ENCODE data around the gene ZNF438. TPM values are rescaled to one million over a fixed set of nuclear protein-coding genes. Genes with fewer than 3 reads are reported as not detected.

Gene ZNF438
- total RNA-seq, 1 experiment from 2014 or later: 4.3 TPM

DNA sequence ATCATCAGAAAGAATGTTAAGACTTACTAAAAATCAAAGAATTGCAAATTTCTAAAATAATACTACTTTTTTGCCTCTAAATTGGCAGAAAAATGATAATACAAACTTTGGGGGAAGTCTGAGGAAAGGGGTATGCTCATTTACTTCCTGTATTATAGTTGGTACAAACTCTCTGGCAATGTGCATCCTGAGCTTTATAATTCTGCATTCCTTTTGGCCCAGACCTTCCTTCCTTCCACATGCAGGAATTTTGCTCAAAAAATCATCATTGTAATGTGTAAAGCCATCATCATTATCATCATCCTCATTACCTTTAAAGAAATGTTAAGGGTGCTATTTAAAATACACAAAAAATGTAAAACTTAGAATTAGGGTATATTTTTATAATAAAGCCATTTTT, 148.5 kb downstream of the ZNF438 start:
- intact Hi-C loops (cut with micrococcal nuclease; ENCODE audit: unreplicated experiment): no loop called here
- BruUV-seq (replicated peaks): no TSS peak
- Mint-ChIP-seq H3K4me1 (ENCODE audit: low read depth, unreplicated experiment) (no peaks in the 10 kb centered on the region), H3K9me3 (ENCODE audit: low read depth, unreplicated experiment) (no peaks in the 10 kb centered on the region), H3K27me3 (ENCODE audit: unreplicated experiment) (no peaks in the 10 kb centered on the region), H3K27ac (ENCODE audit: unreplicated experiment) (no peak overlapping the region), H3K36me3 (ENCODE audit: insufficient read depth, unreplicated experiment) (no peaks in the 10 kb centered on the region), H3K4me3 (ENCODE audit: low read depth, unreplicated experiment) (no peak overlapping the region)
- DNase-seq: no peak
- TF ChIP-seq, protein P1, sequence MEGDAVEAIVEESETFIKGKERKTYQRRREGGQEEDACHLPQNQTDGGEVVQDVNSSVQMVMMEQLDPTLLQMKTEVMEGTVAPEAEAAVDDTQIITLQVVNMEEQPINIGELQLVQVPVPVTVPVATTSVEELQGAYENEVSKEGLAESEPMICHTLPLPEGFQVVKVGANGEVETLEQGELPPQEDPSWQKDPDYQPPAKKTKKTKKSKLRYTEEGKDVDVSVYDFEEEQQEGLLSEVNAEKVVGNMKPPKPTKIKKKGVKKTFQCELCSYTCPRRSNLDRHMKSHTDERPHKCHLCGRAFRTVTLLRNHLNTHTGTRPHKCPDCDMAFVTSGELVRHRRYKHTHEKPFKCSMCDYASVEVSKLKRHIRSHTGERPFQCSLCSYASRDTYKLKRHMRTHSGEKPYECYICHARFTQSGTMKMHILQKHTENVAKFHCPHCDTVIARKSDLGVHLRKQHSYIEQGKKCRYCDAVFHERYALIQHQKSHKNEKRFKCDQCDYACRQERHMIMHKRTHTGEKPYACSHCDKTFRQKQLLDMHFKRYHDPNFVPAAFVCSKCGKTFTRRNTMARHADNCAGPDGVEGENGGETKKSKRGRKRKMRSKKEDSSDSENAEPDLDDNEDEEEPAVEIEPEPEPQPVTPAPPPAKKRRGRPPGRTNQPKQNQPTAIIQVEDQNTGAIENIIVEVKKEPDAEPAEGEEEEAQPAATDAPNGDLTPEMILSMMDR (IDR thresholded peaks at IDR 0.05; ENCODE audit: unreplicated experiment): no peak
- CTCF ChIA-PET: no interaction called here

DNA sequence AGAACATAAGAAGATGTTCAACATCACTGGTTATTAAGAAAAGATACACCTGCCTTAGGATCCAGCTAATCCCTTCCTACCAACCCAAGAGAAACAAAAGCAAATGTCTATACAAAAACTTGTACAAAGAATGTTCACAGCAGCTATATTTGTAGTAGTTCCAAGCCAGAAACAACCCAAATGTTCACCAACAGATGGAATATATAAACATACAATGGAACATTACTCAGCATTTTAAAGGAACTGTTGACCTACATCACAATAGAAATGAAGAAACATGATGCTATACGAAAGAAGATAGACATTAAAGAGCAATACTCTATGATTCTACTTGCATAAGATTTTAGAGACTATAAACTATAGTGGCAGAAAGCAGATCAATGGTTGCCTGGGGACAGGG, 149.4 kb downstream of the ZNF438 start:
- H3K4me1 Mint-ChIP-seq (ENCODE audit: low read depth, unreplicated experiment): no peaks in the 10 kb centered on the region
- CTCF ChIA-PET: no interaction called here
- intact Hi-C loops (cut with micrococcal nuclease; ENCODE audit: unreplicated experiment): no loop called here
- no peaks in the 10 kb centered on the region for H3K36me3 Mint-ChIP-seq (ENCODE audit: insufficient read depth, unreplicated experiment)
- TF ChIP-seq, protein P1 (IDR thresholded peaks at IDR 0.05; ENCODE audit: unreplicated experiment): no peak
- H3K27ac Mint-ChIP-seq (ENCODE audit: unreplicated experiment): no peak overlapping the region
- no peak for DNase-seq
- BruUV-seq (replicated peaks): no TSS peak
- H3K9me3 Mint-ChIP-seq (ENCODE audit: low read depth, unreplicated experiment): no peaks in the 10 kb centered on the region
- H3K27me3 Mint-ChIP-seq (ENCODE audit: unreplicated experiment): no peaks in the 10 kb centered on the region
- H3K4me3 Mint-ChIP-seq (ENCODE audit: low read depth, unreplicated experiment): no peak overlapping the region

DNA sequence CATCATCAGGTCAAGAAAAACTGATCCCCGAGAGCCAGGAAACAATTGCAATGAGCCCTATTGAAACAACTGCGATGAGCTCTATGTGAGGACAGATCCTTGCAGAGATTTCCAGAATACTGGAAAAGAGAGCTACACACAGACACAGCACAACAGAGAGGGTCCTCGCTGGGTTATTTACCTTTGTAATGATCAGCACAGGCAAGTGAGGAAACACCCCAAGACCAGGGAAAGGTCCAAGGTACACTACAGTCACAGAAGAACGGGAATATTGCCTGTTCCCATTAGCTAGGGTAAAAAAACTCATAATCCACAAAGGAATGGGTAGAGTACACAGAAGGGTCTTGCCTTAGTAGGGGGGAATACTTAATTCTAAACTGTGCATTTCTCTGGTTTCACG, 152.7 kb downstream of the ZNF438 start:
- TF ChIP-seq, protein P1 (IDR thresholded peaks at IDR 0.05; ENCODE audit: unreplicated experiment): no peak
- H3K9me3 Mint-ChIP-seq (ENCODE audit: low read depth, unreplicated experiment): no peaks in the 10 kb centered on the region
- CTCF ChIA-PET: no interaction called here
- H3K4me3 Mint-ChIP-seq (ENCODE audit: low read depth, unreplicated experiment): no peak overlapping the region
- no peaks in the 10 kb centered on the region for H3K27me3 Mint-ChIP-seq (ENCODE audit: unreplicated experiment)
- H3K27ac Mint-ChIP-seq (ENCODE audit: unreplicated experiment): no peak overlapping the region
- H3K36me3 Mint-ChIP-seq (ENCODE audit: insufficient read depth, unreplicated experiment): no peaks in the 10 kb centered on the region
- no peaks in the 10 kb centered on the region for H3K4me1 Mint-ChIP-seq (ENCODE audit: low read depth, unreplicated experiment)
- intact Hi-C loops (cut with micrococcal nuclease; ENCODE audit: unreplicated experiment): no loop called here
- BruUV-seq (replicated peaks): no TSS peak
- no peak for DNase-seq

DNA sequence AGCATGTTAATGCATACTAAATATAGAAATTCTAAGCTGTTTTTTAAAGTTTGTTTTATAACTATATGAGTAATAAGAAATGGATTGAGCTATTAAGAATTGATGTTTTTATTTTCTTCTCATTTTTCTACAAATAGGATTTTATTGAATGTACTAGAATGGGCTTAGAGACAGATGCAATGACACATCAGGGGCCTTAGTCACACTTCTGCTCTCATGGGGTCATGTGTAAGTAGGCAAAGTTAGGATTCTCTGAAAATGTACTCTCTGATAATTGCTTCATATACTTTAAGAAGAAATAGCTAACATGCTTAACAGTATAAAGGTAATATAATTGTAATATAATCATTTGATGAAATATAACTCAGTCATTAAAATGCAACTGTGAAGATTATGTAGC, 154.6 kb downstream of the ZNF438 start:
- H3K36me3 Mint-ChIP-seq (ENCODE audit: insufficient read depth, unreplicated experiment): no peaks in the 10 kb centered on the region
- H3K9me3 Mint-ChIP-seq (ENCODE audit: low read depth, unreplicated experiment): no peaks in the 10 kb centered on the region
- no peak for DNase-seq
- no peaks in the 10 kb centered on the region for H3K4me1 Mint-ChIP-seq (ENCODE audit: low read depth, unreplicated experiment)
- TF ChIP-seq, protein P1 (IDR thresholded peaks at IDR 0.05; ENCODE audit: unreplicated experiment): no peak
- no peaks in the 10 kb centered on the region for H3K27me3 Mint-ChIP-seq (ENCODE audit: unreplicated experiment)
- intact Hi-C loops (cut with micrococcal nuclease; ENCODE audit: unreplicated experiment): no loop called here
- no peak overlapping the region for H3K27ac Mint-ChIP-seq (ENCODE audit: unreplicated experiment)
- BruUV-seq (replicated peaks): no TSS peak
- H3K4me3 Mint-ChIP-seq (ENCODE audit: low read depth, unreplicated experiment): no peak overlapping the region
- CTCF ChIA-PET: interaction anchor here (0.6 kb wide), 1 partner anchor 118 kb away, joined by 3 read pairs; no protein-coding TSS in a partner anchor
